Gastrocnemius medialis (tissue), 4 donors: ENCODE results near the gene SHB. TPM values are rescaled to one million over a fixed set of nuclear protein-coding genes. Genes with fewer than 3 reads are reported as not detected.
"Not testable (repeated sequence)": the region's sequence is repeated elsewhere in the genome, so short reads cannot be mapped to it uniquely, and the experiment has no call there.

Experiments used
- ATAC-seq, 2 donors: fragments of 150-250 bp; one replicate each; pipeline ENCODE4 v1.9.1; 2016
- DNase-seq, 2 donors: peaks; one replicate each; pipeline ENCODE4 v3.0.0-alpha.2; 2019
- H3K27ac ChIP-seq, 4 donors: fragments of 200-600 bp; sonication (generic); 1 replicate in 1 of 4; 2 replicates in 3 of 4; pipeline ENCODE4 v1.5.1; 2016 to 2018; ENCODE audit warnings: mild to moderate bottlenecking in 2 of 4, moderate library complexity in 1 of 4
- H3K27me3 ChIP-seq, 3 donors: fragments of 200-600 bp; sonication (generic) in 2 of 3; 1 replicate in 1 of 3; 2 replicates in 2 of 3; pipeline versions ENCODE4 v1.5.1 to v1.6.0; 2016 to 2019; ENCODE audit warnings: mild to moderate bottlenecking in 1 of 3, moderate library complexity in 1 of 3
- H3K36me3 ChIP-seq, 2 donors: fragments of 200-600 bp; sonication (generic) in 1 of 2; one replicate each; pipeline ENCODE4 v1.5.1; 2017 to 2018
- H3K4me1 ChIP-seq, 2 donors: fragments of 200-600 bp; sonication (generic) in 1 of 2; one replicate each; pipeline ENCODE4 v1.5.1; 2016 to 2017; ENCODE audit warnings: mild to moderate bottlenecking in 2 of 2
- H3K4me3 ChIP-seq, 4 donors: fragments of 200-600 bp; sonication (generic) in 3 of 4; 1 replicate in 1 of 4; 2 replicates in 3 of 4; pipeline ENCODE4 v1.5.1; 2016 to 2019; ENCODE audit warnings: mild to moderate bottlenecking in 2 of 4
- H3K9me3 ChIP-seq, 3 donors: fragments of 200-600 bp; sonication (generic) in 2 of 3; 1 replicate in 1 of 3; 2 replicates in 2 of 3; pipeline ENCODE4 v1.5.1; 2016 to 2019
- CTCF ChIP-seq, 5 experiments: fragments of 450-650 bp in 3 of 5; fragments of 200-600 bp in 2 of 5; sonication (generic) in 2 of 5; IDR thresholded peaks in 4 of 5; conservative IDR thresholded peaks in 1 of 5; 1 replicate in 4 of 5; 2 replicates in 1 of 5; pipeline ENCODE4 v1.5.1; 2016 to 2019; ENCODE audit warnings: antibody characterized with exemption in 5 of 5, mild to moderate bottlenecking in 3 of 5, moderate library complexity in 3 of 5
- POLR2A ChIP-seq, 2 donors: fragments of 450-650 bp; IDR thresholded peaks; one replicate each; pipeline ENCODE4 v1.6.1; 2017; ENCODE audit warnings: antibody characterized with exemption in 2 of 2, mild to moderate bottlenecking in 2 of 2, moderate library complexity in 2 of 2
- in situ Hi-C, 4 donors: fragments of 200-750 bp; cut with MboI; loops; one replicate each; pipeline versions ENCODE4 v1.15.0 to v1.8.0; 2017; ENCODE audit warnings: low sequenced_read_pairs in 4 of 4
- intact Hi-C: fragments of 100-400 bp; cut with DNase I; formaldehyde crosslinking; loops from one replicate; pipeline ENCODE4 v1.15.1; 2023; ENCODE audit warnings: low total_unique reads
- total RNA-seq, 4 donors: library from RNA; depleted of rRNA; stranded (reverse); fragments of >200 nt; gene quantifications; one replicate each; pipeline versions ENCODE4 v1.1.0 to v1.2.3, GENCODE V29; 2016

SHB gene
- total RNA-seq, 4 donors from 2014 or later: 1.2 to 6.1 (median 4.6) TPM

GRCh38 chr9:37967761-37968080, 101.3 kb downstream of the SHB start:
- H3K4me1 ChIP-seq: no peaks in the 10 kb centered on the region

GRCh38 chr9:37967014-37967760, 101.8 kb downstream of the SHB start:
- TF ChIP-seq CTCF (IDR thresholded peaks at IDR 0.05 in 4 of 5, conservative IDR thresholded peaks at IDR 0.05 in 1 of 5) (no peak), POLR2A (IDR thresholded peaks at IDR 0.05) (no peak)
- Histone ChIP-seq H3K27me3 (no peaks in the 10 kb centered on the region), H3K4me1 (no peaks in the 10 kb centered on the region), H3K36me3 (no peaks in the 10 kb centered on the region), H3K4me3 (no peak overlapping the region), H3K9me3 (no peaks in the 10 kb centered on the region), H3K27ac (no peak overlapping the region)
- in situ Hi-C loops (no loop called here), intact Hi-C loops (no loop called here)
- no peak for ATAC-seq
- DNase-seq: no peak

More at GRCh38 chr9:37967761-37968080, 101.3 kb downstream of the SHB start:
- no peak for TF ChIP-seq POLR2A (IDR thresholded peaks at IDR 0.05)
- in situ Hi-C loops: no loop called here
- Histone ChIP-seq H3K36me3 (no peaks in the 10 kb centered on the region), H3K27me3 (no peaks in the 10 kb centered on the region), H3K9me3 (no peaks in the 10 kb centered on the region), H3K4me3 (no peak overlapping the region), H3K27ac (no peak overlapping the region)
- no peak for ATAC-seq
- DNase-seq: no peak
- intact Hi-C loops: no loop called here

- ATAC-seq: no peak
- no peak overlapping the region for H3K4me3 ChIP-seq
- no peaks in the 10 kb centered on the region for H3K36me3 ChIP-seq
- intact Hi-C loops (no loop called here), in situ Hi-C loops (no loop called here)
- TF ChIP-seq CTCF (IDR thresholded peaks at IDR 0.05 in 4 of 5, conservative IDR thresholded peaks at IDR 0.05 in 1 of 5): no peak
- no peak for TF ChIP-seq POLR2A (IDR thresholded peaks at IDR 0.05)
- H3K9me3 ChIP-seq: no peaks in the 10 kb centered on the region
- no peaks in the 10 kb centered on the region for H3K27me3 ChIP-seq
- no peaks in the 10 kb centered on the region for H3K4me1 ChIP-seq
- H3K27ac ChIP-seq: no peak overlapping the region
- DNase-seq: no peak
Observed at GRCh38 chr9:37966412-37967013, 102.5 kb downstream of the SHB start.

- H3K27ac ChIP-seq, H3K36me3 ChIP-seq, intact Hi-C loops, in situ Hi-C loops, H3K27me3 ChIP-seq, H3K4me3 ChIP-seq, DNase-seq, ATAC-seq, H3K4me1 ChIP-seq, H3K9me3 ChIP-seq: not testable (repeated sequence)
Observed at GRCh38 chr9:37965676-37966345, 103.2 kb downstream of the SHB start.

- Histone ChIP-seq H3K27ac (no peak overlapping the region), H3K4me1 (no peaks in the 10 kb centered on the region), H3K27me3 (no peaks in the 10 kb centered on the region), H3K9me3 (no peaks in the 10 kb centered on the region), H3K36me3 (no peaks in the 10 kb centered on the region), H3K4me3 (no peak overlapping the region)
- no peak for ATAC-seq
- TF ChIP-seq POLR2A (IDR thresholded peaks at IDR 0.05) (no peak), CTCF (IDR thresholded peaks at IDR 0.05 in 4 of 5, conservative IDR thresholded peaks at IDR 0.05 in 1 of 5) (no peak)
- no peak for DNase-seq
- in situ Hi-C loops: no loop called here
- intact Hi-C loops: no loop called here
Observed at GRCh38 chr9:37965116-37965515, 103.9 kb downstream of the SHB start.
